GM12873 (cell line): ENCODE results near the gene OPRD1.

Source experiments
- TF ChIP-seq, protein P1 (sequence below): IDR thresholded peaks from 2 replicates; pipeline ENCODE4 v1.5.1; 2012; ENCODE audit warnings: low read depth, mild to moderate bottlenecking, moderate library complexity, low read length, control low read depth; ENCODE audit not compliant: insufficient read depth; ENCODE audit errors: missing control alignments

The OPRD1 gene

DNA sequence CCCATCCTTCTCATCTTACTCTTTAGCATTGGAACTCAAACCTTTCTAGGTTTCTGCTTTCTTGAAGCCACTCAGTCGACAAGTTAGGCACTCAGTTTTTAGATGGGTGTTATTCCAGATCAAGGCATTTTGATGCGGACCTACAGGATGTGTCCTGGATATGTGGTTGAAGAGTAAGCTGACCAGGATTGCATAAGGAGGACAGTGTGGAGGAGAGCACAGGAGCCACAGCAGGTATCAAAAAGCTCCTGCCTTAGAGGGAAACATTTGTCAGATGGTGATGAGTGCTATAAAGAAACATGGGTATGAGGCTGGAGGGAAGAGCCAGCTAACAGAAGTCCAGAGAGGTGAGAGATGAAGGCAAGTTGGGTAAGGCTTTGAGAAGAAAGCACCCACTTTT, 33.9 kb upstream of the OPRD1 start:
- TF ChIP-seq, protein P1, sequence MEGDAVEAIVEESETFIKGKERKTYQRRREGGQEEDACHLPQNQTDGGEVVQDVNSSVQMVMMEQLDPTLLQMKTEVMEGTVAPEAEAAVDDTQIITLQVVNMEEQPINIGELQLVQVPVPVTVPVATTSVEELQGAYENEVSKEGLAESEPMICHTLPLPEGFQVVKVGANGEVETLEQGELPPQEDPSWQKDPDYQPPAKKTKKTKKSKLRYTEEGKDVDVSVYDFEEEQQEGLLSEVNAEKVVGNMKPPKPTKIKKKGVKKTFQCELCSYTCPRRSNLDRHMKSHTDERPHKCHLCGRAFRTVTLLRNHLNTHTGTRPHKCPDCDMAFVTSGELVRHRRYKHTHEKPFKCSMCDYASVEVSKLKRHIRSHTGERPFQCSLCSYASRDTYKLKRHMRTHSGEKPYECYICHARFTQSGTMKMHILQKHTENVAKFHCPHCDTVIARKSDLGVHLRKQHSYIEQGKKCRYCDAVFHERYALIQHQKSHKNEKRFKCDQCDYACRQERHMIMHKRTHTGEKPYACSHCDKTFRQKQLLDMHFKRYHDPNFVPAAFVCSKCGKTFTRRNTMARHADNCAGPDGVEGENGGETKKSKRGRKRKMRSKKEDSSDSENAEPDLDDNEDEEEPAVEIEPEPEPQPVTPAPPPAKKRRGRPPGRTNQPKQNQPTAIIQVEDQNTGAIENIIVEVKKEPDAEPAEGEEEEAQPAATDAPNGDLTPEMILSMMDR: no peak

DNA sequence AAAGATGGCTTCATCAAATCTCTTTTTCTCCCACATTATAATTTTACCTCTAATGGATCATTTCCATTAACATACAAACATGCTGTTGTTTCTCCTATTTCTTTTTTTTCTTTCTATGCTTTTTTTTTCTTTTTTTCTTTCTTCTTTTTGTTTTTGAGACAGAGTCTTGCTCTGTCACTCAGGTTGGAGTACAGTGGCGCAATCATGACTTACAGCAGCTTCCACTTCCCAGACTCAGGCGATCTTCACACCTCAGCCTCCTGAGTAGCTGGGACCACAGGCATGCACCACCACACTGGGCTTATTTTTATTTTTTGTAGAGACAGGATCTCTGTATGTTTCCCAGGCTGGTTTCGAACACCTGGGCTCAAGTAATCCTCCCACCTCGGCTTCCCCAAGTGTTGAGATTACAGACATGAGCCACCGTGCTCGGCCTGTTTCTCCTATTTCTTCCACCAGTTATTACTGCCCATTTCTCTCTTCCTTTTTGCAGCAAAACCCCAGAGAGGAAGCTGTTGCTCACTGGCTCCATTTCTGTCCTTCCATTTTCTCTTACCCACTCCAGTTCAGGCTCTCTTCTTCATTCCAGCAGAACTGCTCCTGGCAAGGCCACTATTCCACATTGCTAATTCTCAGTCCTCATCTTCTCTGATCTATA, 32.1 kb upstream of the OPRD1 start:
- TF ChIP-seq, protein P1: no peak

DNA sequence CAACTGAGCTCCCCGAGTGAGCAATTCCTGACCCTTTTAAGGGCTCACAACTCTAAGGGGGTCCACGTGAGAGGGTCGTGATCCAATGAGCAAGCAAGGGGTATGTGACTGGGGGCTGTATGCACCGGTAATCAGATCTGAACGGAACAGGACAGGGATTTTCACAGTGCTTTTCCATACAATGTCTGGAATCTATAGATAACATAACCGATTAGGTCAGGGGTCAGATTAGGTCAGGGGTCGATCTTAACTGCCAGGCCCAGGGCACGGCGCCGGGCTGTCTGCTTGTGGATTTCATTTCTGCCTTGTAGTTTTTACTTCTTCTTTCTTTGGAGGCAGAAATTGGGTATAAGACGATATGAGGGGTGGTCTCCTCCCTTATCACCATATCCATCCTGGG, 30.7 kb upstream of the OPRD1 start:
- TF ChIP-seq, protein P1: no peak

DNA sequence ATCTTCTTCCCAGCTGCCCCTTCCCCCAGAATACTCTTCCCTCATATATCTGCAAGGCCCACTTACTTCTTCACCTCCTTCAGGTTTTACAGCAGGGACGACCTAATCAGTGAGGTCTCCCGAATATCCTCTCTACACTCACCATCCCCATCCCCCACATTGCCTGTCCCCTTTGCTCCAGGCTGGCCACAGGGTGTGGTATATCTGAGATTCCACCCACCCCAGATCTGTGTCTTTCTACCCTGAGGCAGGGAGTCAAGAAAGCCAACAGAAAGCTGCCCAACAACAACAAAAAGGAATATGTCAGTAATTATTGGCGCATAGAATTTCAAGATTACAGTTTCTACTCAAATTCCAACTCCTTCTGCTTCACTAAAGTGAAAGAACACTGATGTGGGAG, 30.0 kb upstream of the OPRD1 start:
- TF ChIP-seq, protein P1: no peak

DNA sequence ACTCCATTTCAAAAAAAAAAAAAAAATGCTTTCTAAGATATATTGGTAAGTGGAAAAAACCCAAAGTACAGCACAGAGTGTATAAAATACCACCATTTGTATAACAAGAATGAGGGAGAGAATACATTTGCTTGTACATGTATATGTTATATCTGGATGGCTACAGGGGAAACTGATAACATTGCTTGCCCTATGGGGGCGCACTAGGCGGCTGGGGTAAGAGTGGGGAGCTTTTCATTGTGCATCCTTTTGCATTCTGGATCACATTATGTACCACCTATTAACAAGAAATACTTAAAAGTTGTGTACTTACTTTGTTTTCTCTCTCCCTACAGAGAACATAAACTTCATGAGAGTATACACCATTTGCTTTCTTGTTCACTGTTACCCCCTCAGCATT, 28.6 kb upstream of the OPRD1 start:
- TF ChIP-seq, protein P1: peak; percentile 9

DNA sequence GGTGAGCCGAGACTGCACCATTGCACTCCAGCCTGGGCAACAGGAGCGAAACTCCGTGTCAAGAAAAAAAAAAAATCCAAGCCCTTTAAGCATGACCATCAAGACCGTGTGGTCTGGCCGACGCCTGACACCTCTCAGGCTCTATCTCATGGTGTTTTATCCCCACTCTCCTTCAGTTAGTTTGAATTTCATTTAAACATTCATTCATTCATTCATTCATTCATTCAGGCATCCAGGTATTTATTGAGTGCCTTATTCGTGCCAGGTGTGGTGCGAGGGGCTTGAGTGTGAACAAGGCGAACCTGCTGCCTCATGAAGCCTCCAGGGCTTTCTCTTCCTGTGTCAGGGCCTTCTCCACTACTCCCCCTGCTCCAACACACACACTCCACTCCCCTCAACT, 22.6 kb upstream of the OPRD1 start:
- TF ChIP-seq, protein P1: no peak

DNA sequence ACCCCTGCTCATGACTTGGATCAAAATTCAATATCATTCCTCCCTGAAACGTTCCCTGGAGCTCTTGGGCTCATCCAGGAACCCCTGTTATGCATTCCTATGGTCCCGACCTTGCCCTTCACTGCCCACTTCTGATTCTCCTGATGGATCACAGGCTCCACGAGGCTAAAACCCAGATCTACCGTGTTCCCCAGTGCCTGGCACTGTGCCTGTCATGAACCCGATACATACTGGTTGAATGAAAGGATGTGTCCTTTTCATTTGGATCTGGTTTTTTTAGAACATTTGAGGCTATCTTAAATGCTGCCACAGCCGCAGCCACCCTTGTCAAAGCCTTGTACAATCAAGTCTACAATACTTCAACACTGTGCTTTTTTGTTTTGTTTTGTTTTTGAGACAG, 22.2 kb upstream of the OPRD1 start:
- TF ChIP-seq, protein P1: no peak
